Activated T-cell treated with anti-CD3 and anti-CD28 coated beads, Interleukin-2, amount 50 U/mL, for 24 hours (primary cell): ENCODE measurements around the gene KREMEN1.

Source experiments
- DNase-seq: peaks from one replicate; pipeline ENCODE4 v3.0.0-alpha.2; 2020
- H3K27ac Mint-ChIP-seq: 2 replicates; pipeline ENCODE4 v1.8.0; 2020; ENCODE audit warnings: mild to moderate bottlenecking, mixed read lengths
- H3K27me3 Mint-ChIP-seq: 2 replicates; pipeline ENCODE4 v1.8.0; 2020; ENCODE audit warnings: mixed read lengths
- H3K36me3 Mint-ChIP-seq: 2 replicates; pipeline ENCODE4 v1.8.0; 2020; ENCODE audit warnings: low read depth, mixed read lengths
- H3K4me1 Mint-ChIP-seq: 2 replicates; pipeline ENCODE4 v1.8.0; 2020; ENCODE audit warnings: low read depth, mixed read lengths
- H3K4me3 Mint-ChIP-seq: 2 replicates; pipeline ENCODE4 v1.8.0; 2020; ENCODE audit warnings: mild to moderate bottlenecking, moderate library complexity, mixed read lengths
- H3K9me3 Mint-ChIP-seq: 2 replicates; pipeline ENCODE4 v1.8.0; 2020; ENCODE audit warnings: mixed read lengths

The KREMEN1 gene

DNA sequence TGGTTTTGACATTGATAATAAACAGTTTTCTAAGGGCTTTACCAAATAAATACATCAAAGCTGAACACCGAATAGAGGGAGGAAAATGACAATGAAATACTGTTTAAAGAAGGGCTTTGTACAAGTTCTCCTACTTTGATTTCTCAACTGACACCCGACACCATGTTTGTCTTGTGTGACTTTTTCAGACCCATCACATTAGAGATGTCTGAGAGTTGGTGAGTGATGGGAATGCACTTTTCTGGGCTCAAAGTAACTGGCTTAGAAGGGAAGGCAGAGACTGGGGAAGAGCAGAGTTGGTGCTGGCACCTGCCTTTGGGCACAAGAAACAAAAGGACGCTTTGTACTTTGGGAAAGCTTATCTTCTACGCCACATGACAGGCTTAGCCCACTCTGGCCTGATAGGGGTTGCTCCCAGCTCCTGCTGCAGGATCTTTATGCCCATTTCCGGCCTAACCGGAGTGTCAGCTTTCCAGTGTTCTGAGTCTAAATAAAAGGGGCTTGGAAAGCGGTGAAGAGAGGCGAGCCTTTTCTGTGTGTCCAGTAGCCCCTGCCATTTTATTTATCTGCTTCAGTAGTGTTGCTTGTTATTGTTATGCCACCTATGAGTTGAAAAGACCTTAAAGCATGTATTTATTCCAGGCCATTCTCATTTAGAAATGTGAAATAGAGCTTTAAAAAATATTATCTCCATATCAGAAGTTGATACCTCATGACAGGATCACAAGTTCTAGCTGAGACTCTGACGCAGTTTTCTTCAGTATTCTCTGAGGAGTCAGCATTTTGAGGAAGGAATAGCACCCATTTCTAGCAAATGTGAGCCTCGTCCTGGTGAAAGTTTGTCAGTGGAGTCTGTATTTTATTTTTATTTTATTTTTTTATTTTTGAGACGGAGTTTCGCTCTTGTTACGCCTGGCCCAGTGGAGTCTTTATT, 24.2 kb downstream of the KREMEN1 start:
- Mint-ChIP-seq H3K27ac (no peak overlapping the region), H3K4me3 (no peak overlapping the region), H3K27me3 (peaks cover 3% of the 10 kb centered on the region), H3K4me1 (no peaks in the 10 kb centered on the region), H3K9me3 (no peaks in the 10 kb centered on the region), H3K36me3 (no peaks in the 10 kb centered on the region)
- no peak for DNase-seq

GRCh38 chr22:29098296-29098695, 25.5 kb downstream of the KREMEN1 start:
- no peaks in the 10 kb centered on the region for H3K4me1 Mint-ChIP-seq
- no peak overlapping the region for H3K4me3 Mint-ChIP-seq
- DNase-seq = no peak
- H3K9me3 Mint-ChIP-seq = no peaks in the 10 kb centered on the region
- peaks cover 2% of the 10 kb centered on the region for H3K27me3 Mint-ChIP-seq
- H3K36me3 Mint-ChIP-seq = no peaks in the 10 kb centered on the region
- no peak overlapping the region for H3K27ac Mint-ChIP-seq

GRCh38 chr22:29102300-29102699, 29.5 kb downstream of the KREMEN1 start:
- no peak for DNase-seq
- Mint-ChIP-seq H3K9me3 (no peaks in the 10 kb centered on the region), H3K4me3 (no peak overlapping the region), H3K27ac (no peak overlapping the region), H3K36me3 (no peaks in the 10 kb centered on the region), H3K27me3 (no peaks in the 10 kb centered on the region), H3K4me1 (no peaks in the 10 kb centered on the region)

- Mint-ChIP-seq H3K27ac (no peak overlapping the region), H3K9me3 (no peaks in the 10 kb centered on the region), H3K4me3 (no peak overlapping the region), H3K36me3 (no peaks in the 10 kb centered on the region), H3K27me3 (peaks cover under 1% of the 10 kb centered on the region), H3K4me1 (no peaks in the 10 kb centered on the region)
- DNase-seq = no peak
Observed at GRCh38 chr22:29103121-29103520, 30.3 kb downstream of the KREMEN1 start.

- Mint-ChIP-seq H3K4me1 (no peaks in the 10 kb centered on the region), H3K9me3 (no peaks in the 10 kb centered on the region), H3K4me3 (no peak overlapping the region), H3K27me3 (peaks cover 9% of the 10 kb centered on the region), H3K36me3 (no peaks in the 10 kb centered on the region), H3K27ac (no peak overlapping the region)
- no peak for DNase-seq
Observed at GRCh38 chr22:29105468-29105867, 32.6 kb downstream of the KREMEN1 start.

- Mint-ChIP-seq H3K4me1 (no peaks in the 10 kb centered on the region), H3K4me3 (no peak overlapping the region), H3K9me3 (no peaks in the 10 kb centered on the region), H3K36me3 (no peaks in the 10 kb centered on the region), H3K27ac (no peak overlapping the region), H3K27me3 (peaks cover 12% of the 10 kb centered on the region)
- no peak for DNase-seq
Observed at GRCh38 chr22:29106839-29107238, 34.0 kb downstream of the KREMEN1 start.

DNA sequence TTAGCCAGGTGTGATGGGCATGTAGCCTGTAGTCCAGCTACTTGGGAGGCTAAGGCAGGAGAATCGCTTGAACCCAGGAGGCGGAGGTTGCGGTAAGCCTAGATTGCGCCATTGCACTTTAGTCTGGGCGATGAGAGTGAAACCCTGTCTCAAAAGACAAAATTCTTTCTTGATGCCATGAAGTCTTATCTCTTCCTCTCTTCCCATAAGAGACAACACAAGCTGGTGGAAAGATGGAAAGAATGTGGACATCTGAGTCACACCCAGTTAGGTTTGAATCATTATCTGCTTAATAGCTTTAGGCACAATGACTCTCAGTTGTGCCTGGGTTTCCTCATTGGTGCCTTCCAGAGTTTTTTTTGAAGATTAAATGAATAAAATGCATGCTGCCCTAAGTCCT, 35.3 kb downstream of the KREMEN1 start:
- Mint-ChIP-seq H3K27ac (no peak overlapping the region), H3K27me3 (peaks cover 12% of the 10 kb centered on the region), H3K36me3 (no peaks in the 10 kb centered on the region), H3K4me3 (no peak overlapping the region), H3K9me3 (no peaks in the 10 kb centered on the region), H3K4me1 (no peaks in the 10 kb centered on the region)
- DNase-seq = no peak

- no peak for DNase-seq
- Mint-ChIP-seq H3K27ac (no peak overlapping the region), H3K9me3 (no peaks in the 10 kb centered on the region), H3K4me1 (no peaks in the 10 kb centered on the region), H3K4me3 (no peak overlapping the region), H3K36me3 (no peaks in the 10 kb centered on the region), H3K27me3 (peaks cover 22% of the 10 kb centered on the region)
Observed at GRCh38 chr22:29109822-29110221, 37.0 kb downstream of the KREMEN1 start.

GRCh38 chr22:29110946-29111345, 38.1 kb downstream of the KREMEN1 start:
- no peaks in the 10 kb centered on the region for H3K9me3 Mint-ChIP-seq
- peaks cover 29% of the 10 kb centered on the region for H3K27me3 Mint-ChIP-seq
- no peaks in the 10 kb centered on the region for H3K36me3 Mint-ChIP-seq
- no peaks in the 10 kb centered on the region for H3K4me1 Mint-ChIP-seq
- H3K4me3 Mint-ChIP-seq = no peak overlapping the region
- no peak for DNase-seq
- H3K27ac Mint-ChIP-seq = no peak overlapping the region

GRCh38 chr22:29112121-29112520, 39.3 kb downstream of the KREMEN1 start:
- no peaks in the 10 kb centered on the region for H3K36me3 Mint-ChIP-seq
- no peak for DNase-seq
- peaks cover 36% of the 10 kb centered on the region for H3K27me3 Mint-ChIP-seq
- H3K27ac Mint-ChIP-seq = no peak overlapping the region
- no peaks in the 10 kb centered on the region for H3K4me1 Mint-ChIP-seq
- peaks cover 2% of the 10 kb centered on the region for H3K9me3 Mint-ChIP-seq
- no peak overlapping the region for H3K4me3 Mint-ChIP-seq

- no peak overlapping the region for H3K27ac Mint-ChIP-seq
- peaks cover 2% of the 10 kb centered on the region for H3K9me3 Mint-ChIP-seq
- no peak for DNase-seq
- H3K4me1 Mint-ChIP-seq = no peaks in the 10 kb centered on the region
- peaks cover 36% of the 10 kb centered on the region for H3K27me3 Mint-ChIP-seq
- no peaks in the 10 kb centered on the region for H3K36me3 Mint-ChIP-seq
- no peak overlapping the region for H3K4me3 Mint-ChIP-seq
Observed at GRCh38 chr22:29112681-29113080, 39.8 kb downstream of the KREMEN1 start.

DNA sequence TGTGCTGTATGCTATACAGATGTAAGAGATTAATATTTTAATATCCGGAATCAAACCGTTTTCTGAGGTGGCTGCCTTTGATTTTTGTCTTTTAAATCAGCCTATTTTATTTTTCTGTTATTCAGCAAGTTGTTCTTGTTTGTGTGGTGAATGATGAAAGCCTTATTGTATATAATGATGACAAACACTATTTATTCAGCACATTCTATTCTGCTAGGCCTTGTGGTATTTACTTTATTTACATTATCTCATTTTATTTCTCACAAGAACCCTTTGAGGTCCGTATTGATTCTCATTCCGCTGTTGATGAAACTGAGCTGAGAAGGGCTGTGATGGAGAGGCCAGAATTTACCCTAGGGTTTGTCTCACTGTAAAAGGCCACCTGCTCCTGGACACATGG, 40.5 kb downstream of the KREMEN1 start:
- Mint-ChIP-seq H3K9me3 (peaks cover 2% of the 10 kb centered on the region), H3K4me1 (no peaks in the 10 kb centered on the region), H3K36me3 (no peaks in the 10 kb centered on the region), H3K27ac (no peak overlapping the region), H3K27me3 (peaks cover 39% of the 10 kb centered on the region), H3K4me3 (no peak overlapping the region)
- DNase-seq = no peak

GRCh38 chr22:29114392-29114791, 41.6 kb downstream of the KREMEN1 start:
- Mint-ChIP-seq H3K9me3 (peaks cover 2% of the 10 kb centered on the region), H3K4me1 (no peaks in the 10 kb centered on the region), H3K27ac (no peak overlapping the region), H3K4me3 (no peak overlapping the region), H3K36me3 (no peaks in the 10 kb centered on the region), H3K27me3 (peaks cover 36% of the 10 kb centered on the region)
- no peak for DNase-seq

- peaks cover 5% of the 10 kb centered on the region for H3K9me3 Mint-ChIP-seq
- peaks cover 37% of the 10 kb centered on the region for H3K27me3 Mint-ChIP-seq
- no peak overlapping the region for H3K4me3 Mint-ChIP-seq
- no peak overlapping the region for H3K27ac Mint-ChIP-seq
- no peaks in the 10 kb centered on the region for H3K4me1 Mint-ChIP-seq
- H3K36me3 Mint-ChIP-seq = no peaks in the 10 kb centered on the region
- no peak for DNase-seq
Observed at GRCh38 chr22:29115682-29116288, 43.0 kb downstream of the KREMEN1 start.

GRCh38 chr22:29116397-29117123, 43.7 kb downstream of the KREMEN1 start:
- DNase-seq = no peak

More at GRCh38 chr22:29116397-29117123, 43.7 kb downstream of the KREMEN1 start:
- H3K27ac Mint-ChIP-seq = no peak overlapping the region
- no peaks in the 10 kb centered on the region for H3K4me1 Mint-ChIP-seq
- H3K36me3 Mint-ChIP-seq = no peaks in the 10 kb centered on the region
- H3K27me3 Mint-ChIP-seq = peaks cover 37% of the 10 kb centered on the region
- no peak overlapping the region for H3K4me3 Mint-ChIP-seq
- peaks cover 5% of the 10 kb centered on the region for H3K9me3 Mint-ChIP-seq
